Panc1 (cell line): ENCODE data around the gene EFCAB11. TPM values are rescaled to one million over a fixed set of nuclear protein-coding genes. Genes with fewer than 3 reads are reported as not detected.
A peak's percentile ranks its signal among the peaks of the same experiment; 100 is the strongest.

Experiments
- ATAC-seq: fragments of 200-7000 bp; cut with Tn5 transposase; 2 replicates; pipeline ENCODE4 v1.9.1; 2020; ENCODE audit warnings: mild to moderate bottlenecking, moderate library complexity
- BruUV-seq: library from RNA; stranded (reverse); fragments of 400-500 nt; replicated peaks from 2 replicates; lab custom pipeline; 2021; lab: Mats Ljungman, UMichigan
- CTCF ChIA-PET: fragments of 300-600 bp; sonication (Branson Sonifier 250); formaldehyde crosslinking; loops from one replicate; lab custom pipeline; 2022; ENCODE audit warnings: antibody characterized with exemption; lab: Charles Lee
- POLR2A ChIA-PET: fragments of 300-600 bp; sonication (Branson Sonifier 250); formaldehyde crosslinking; loops from one replicate; lab custom pipeline; 2022; ENCODE audit warnings: antibody characterized with exemption; lab: Charles Lee
- DNase-seq: peaks from one replicate; pipeline ENCODE4 v3.0.0-alpha.2; 2010; ENCODE audit warnings: low read depth, low spot score
- H3K27ac ChIP-seq: 2 replicates; pipeline ENCODE4 v1.5.1; 2011; ENCODE audit warnings: mild to moderate bottlenecking, low read length, inconsistent platforms
- H3K27me3 ChIP-seq: fragments of 200-500 bp; sonication (Bioruptor generic); 2 replicates; pipeline ENCODE4 v1.6.0; 2014; ENCODE audit warnings: low read length, inconsistent platforms; ENCODE audit not compliant: control insufficient read depth, insufficient read depth
- H3K36me3 ChIP-seq: fragments of 200-500 bp; sonication (Bioruptor generic); 2 replicates; pipeline ENCODE4 v1.5.1; 2014; ENCODE audit warnings: inconsistent platforms, mild to moderate bottlenecking, low read length, moderate library complexity; ENCODE audit not compliant: control insufficient read depth, insufficient read depth
- H3K4me1 ChIP-seq: 2 replicates; pipeline ENCODE4 v1.5.1; 2011; ENCODE audit warnings: inconsistent platforms, mild to moderate bottlenecking, low read length, moderate library complexity; ENCODE audit not compliant: control insufficient read depth, insufficient read depth
- H3K4me3 ChIP-seq, 2 experiments: 2 replicates each; pipeline ENCODE4 v1.5.1; 2011 to 2012; ENCODE audit warnings: low read depth in 2 of 2, low read length in 2 of 2, mild to moderate bottlenecking in 2 of 2, inconsistent platforms in 1 of 2, moderate library complexity in 1 of 2
- H3K9me3 ChIP-seq: fragments of 200-500 bp; sonication (Bioruptor generic); 2 replicates; pipeline ENCODE4 v1.5.1; 2014; ENCODE audit warnings: low read depth, mild to moderate bottlenecking, inconsistent platforms, low read length, moderate library complexity; ENCODE audit not compliant: control insufficient read depth, insufficient read depth
- CTCF ChIP-seq: fragments of 450-650 bp; IDR thresholded peaks from 2 replicates; pipeline ENCODE4 v1.5.1; 2017; ENCODE audit warnings: mild to moderate bottlenecking
- POLR2AphosphoS5 ChIP-seq: IDR thresholded peaks from 2 replicates; pipeline ENCODE4 v1.6.1; 2012; ENCODE audit warnings: mild to moderate bottlenecking, low read depth, low read length, moderate library complexity
- SIN3A ChIP-seq: IDR thresholded peaks from 2 replicates; pipeline ENCODE4 v1.6.1; 2012; ENCODE audit warnings: low read depth, mild to moderate bottlenecking, low read length, moderate library complexity, borderline replicate concordance; ENCODE audit not compliant: insufficient read depth
- TCF7L2 ChIP-seq: IDR thresholded peaks from 2 replicates; pipeline ENCODE4 v1.6.1; 2011; ENCODE audit warnings: mild to moderate bottlenecking, low read depth, low read length, inconsistent platforms
- in situ Hi-C: cut with HindIII; loops from 2 replicates; pipeline ENCODE4 v1.10.0; 2016; ENCODE audit warnings: low sequenced_read_pairs, low pct_unique_long_range_greater_than_20kb
- intact Hi-C: fragments of 100-400 bp; cut with micrococcal nuclease; formaldehyde crosslinking; loops from one replicate; pipeline ENCODE4 v1.10.0; 2022; ENCODE audit not compliant: unreplicated experiment
- total RNA-seq: library from RNA; stranded (reverse); gene quantifications from one replicate; pipeline ENCODE4 v1.2.1, GENCODE V29; 2021; ENCODE audit not compliant: unreplicated experiment
- TF ChIP-seq, protein P1 (sequence below), 2 experiments: IDR thresholded peaks; 2 replicates each; pipeline ENCODE4 v1.6.1; 2011 to 2012; ENCODE audit warnings: low read depth in 2 of 2, control low read depth in 1 of 2, low read length in 1 of 2, mild to moderate bottlenecking in 1 of 2, moderate library complexity in 1 of 2; ENCODE audit not compliant: insufficient read depth in 1 of 2

EFCAB11 gene
- total RNA-seq, 1 experiment from 2014 or later = 12.3 TPM

- peaks cover 3% of the 10 kb centered on the region for H3K36me3 ChIP-seq
- BruUV-seq = TSS peak; percentile 80
- DNase-seq = no peak
- in situ Hi-C loops = no loop called here
- TF ChIP-seq TCF7L2 = no peak
- TF ChIP-seq SIN3A = no peak
- TF ChIP-seq POLR2AphosphoS5 = no peak
- TF ChIP-seq, protein P1, sequence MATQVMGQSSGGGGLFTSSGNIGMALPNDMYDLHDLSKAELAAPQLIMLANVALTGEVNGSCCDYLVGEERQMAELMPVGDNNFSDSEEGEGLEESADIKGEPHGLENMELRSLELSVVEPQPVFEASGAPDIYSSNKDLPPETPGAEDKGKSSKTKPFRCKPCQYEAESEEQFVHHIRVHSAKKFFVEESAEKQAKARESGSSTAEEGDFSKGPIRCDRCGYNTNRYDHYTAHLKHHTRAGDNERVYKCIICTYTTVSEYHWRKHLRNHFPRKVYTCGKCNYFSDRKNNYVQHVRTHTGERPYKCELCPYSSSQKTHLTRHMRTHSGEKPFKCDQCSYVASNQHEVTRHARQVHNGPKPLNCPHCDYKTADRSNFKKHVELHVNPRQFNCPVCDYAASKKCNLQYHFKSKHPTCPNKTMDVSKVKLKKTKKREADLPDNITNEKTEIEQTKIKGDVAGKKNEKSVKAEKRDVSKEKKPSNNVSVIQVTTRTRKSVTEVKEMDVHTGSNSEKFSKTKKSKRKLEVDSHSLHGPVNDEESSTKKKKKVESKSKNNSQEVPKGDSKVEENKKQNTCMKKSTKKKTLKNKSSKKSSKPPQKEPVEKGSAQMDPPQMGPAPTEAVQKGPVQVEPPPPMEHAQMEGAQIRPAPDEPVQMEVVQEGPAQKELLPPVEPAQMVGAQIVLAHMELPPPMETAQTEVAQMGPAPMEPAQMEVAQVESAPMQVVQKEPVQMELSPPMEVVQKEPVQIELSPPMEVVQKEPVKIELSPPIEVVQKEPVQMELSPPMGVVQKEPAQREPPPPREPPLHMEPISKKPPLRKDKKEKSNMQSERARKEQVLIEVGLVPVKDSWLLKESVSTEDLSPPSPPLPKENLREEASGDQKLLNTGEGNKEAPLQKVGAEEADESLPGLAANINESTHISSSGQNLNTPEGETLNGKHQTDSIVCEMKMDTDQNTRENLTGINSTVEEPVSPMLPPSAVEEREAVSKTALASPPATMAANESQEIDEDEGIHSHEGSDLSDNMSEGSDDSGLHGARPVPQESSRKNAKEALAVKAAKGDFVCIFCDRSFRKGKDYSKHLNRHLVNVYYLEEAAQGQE (IDR thresholded peaks at IDR 0.05; ENCODE audit: insufficient read depth in 1 of 2, low read depth in 2 of 2, low read length in 1 of 2) = no peak
- TF ChIP-seq CTCF = no peak
- no peaks in the 10 kb centered on the region for H3K27me3 ChIP-seq
- H3K4me1 ChIP-seq = peaks cover 10% of the 10 kb centered on the region
- H3K4me3 ChIP-seq = peak overlapping the region in 1 of 2 experiments; percentile 90; a peak in 2 of 4 replicates
- ATAC-seq = no peak
- CTCF ChIA-PET = no interaction called here
- POLR2A ChIA-PET = no interaction called here
- peak overlapping the region; percentile 72 for H3K27ac ChIP-seq
- intact Hi-C loops = no loop called here
- H3K9me3 ChIP-seq = no peaks in the 10 kb centered on the region
Observed at GRCh38 chr14:89957376-89957775, 2.8 kb upstream of the EFCAB11 start.

DNA sequence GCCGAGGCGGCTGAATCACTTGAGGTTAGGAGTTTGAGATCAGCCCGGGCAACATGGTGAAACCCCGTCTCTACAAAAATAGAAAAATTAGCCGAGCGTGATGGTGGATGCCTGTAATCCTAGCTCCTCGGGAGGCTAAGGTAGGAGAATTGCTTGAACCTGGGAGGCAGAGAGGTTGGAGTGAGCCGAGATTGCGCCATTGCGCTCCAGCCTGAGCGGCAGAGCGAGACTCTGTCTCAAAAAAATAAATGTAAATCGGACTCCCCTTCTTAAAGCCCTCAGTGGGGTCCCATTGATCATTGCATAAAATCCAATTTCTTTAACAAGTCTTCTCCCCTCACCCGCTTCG, 2.1 kb upstream of the EFCAB11 start:
- in situ Hi-C loops (no loop called here), intact Hi-C loops (no loop called here)
- Histone ChIP-seq H3K4me3 (peak overlapping the region; percentile 79 to 90), H3K4me1 (peaks cover 10% of the 10 kb centered on the region), H3K36me3 (peaks cover 3% of the 10 kb centered on the region), H3K27ac (peak overlapping the region; percentile 72), H3K9me3 (no peaks in the 10 kb centered on the region), H3K27me3 (no peaks in the 10 kb centered on the region)
- CTCF ChIA-PET = no interaction called here
- POLR2A ChIA-PET = interaction anchor here (0.5 to 0.7 kb wide), 3 partner anchors 20 to 735 kb away, joined by 3 to 7 read pairs (median 3); no protein-coding TSS in a partner anchor
- ATAC-seq = no peak
- TF ChIP-seq CTCF = no peak
- TF ChIP-seq SIN3A = no peak
- TF ChIP-seq TCF7L2 = no peak
- no peak for TF ChIP-seq POLR2AphosphoS5
- TF ChIP-seq, protein P1 (IDR thresholded peaks at IDR 0.05; ENCODE audit: insufficient read depth in 1 of 2, low read depth in 2 of 2, low read length in 1 of 2) = no peak
- DNase-seq = no peak
- no TSS peak for BruUV-seq
